ENCODE measurements around the gene DCTN5.

DCTN5 gene

DNA sequence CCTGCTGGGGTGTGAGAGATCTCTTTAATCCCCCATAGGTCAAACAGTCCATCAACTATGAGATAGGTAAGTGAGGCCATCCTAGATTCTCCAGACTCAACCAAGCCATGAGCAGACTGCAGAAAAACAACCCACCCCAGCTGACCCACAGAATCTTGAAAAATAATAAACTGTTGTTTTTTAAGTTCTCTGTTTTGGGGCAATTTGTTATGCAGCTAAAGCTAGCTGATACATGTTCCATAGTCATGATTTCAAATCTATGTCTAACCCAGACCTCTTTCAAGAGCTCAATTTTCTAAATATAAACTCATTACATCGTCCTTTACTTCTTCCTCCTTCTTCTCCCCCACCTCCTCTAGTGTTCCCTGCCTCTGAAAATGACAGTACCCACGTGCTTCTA, 61.7 kb downstream of the DCTN5 start:
- Histone ChIP-seq H3K27me3 (no peaks in the 10 kb centered on the region), H3K4me1 (no peaks in the 10 kb centered on the region), H3K4me3 (ENCODE audit: low read depth, low read length) (no peak overlapping the region), H3K9me3 (no peaks in the 10 kb centered on the region), H3K36me3 (no peaks in the 10 kb centered on the region)
- TF ChIP-seq, protein P1, sequence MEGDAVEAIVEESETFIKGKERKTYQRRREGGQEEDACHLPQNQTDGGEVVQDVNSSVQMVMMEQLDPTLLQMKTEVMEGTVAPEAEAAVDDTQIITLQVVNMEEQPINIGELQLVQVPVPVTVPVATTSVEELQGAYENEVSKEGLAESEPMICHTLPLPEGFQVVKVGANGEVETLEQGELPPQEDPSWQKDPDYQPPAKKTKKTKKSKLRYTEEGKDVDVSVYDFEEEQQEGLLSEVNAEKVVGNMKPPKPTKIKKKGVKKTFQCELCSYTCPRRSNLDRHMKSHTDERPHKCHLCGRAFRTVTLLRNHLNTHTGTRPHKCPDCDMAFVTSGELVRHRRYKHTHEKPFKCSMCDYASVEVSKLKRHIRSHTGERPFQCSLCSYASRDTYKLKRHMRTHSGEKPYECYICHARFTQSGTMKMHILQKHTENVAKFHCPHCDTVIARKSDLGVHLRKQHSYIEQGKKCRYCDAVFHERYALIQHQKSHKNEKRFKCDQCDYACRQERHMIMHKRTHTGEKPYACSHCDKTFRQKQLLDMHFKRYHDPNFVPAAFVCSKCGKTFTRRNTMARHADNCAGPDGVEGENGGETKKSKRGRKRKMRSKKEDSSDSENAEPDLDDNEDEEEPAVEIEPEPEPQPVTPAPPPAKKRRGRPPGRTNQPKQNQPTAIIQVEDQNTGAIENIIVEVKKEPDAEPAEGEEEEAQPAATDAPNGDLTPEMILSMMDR (IDR thresholded peaks at IDR 0.05; ENCODE audit: low read depth, low read length), result no peak
- no peak for DNase-seq

DNA sequence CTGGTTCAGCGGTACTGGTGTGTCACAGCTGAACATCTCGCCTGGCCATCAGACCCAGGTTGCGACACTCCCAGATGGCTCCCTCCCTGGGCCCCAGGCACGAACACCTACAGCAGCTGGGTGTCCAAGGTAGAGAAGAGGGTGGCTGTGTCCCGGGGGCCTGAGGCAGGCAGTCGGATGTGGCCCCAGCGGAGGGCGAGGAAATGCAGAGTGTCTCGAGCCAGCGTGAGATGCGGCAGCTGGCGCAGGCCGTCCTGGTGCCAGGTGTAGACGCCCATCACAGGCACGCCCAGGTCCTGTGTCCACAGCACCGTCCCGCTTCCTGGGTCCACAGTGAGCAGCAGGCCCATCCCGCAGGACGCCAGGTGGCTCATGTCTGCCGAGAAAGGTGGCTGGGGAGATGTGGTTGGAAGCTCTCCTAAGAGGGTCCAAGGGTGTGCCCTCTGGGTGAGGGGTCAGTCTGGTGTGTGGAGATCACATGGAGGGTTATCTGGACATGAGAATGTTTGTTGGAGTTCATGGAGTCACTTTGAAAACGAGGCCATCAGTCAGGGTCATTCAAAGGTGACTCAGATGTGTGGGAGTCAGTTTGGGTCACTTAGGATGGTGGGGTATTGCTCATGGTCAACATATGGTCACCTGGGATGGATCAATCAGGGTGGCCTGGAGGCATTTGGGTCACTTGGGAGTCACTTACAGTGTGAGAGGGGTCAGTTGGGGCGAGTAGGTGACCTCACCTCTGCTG, 63.7 kb downstream of the DCTN5 start:
- TF ChIP-seq, protein P1 (IDR thresholded peaks at IDR 0.05; ENCODE audit: low read depth, low read length), result no peak
- H3K27me3 ChIP-seq, result no peaks in the 10 kb centered on the region
- no peak for DNase-seq
- no peaks in the 10 kb centered on the region for H3K36me3 ChIP-seq
- no peaks in the 10 kb centered on the region for H3K9me3 ChIP-seq
- no peaks in the 10 kb centered on the region for H3K4me1 ChIP-seq
- H3K4me3 ChIP-seq (ENCODE audit: low read depth, low read length), result no peak overlapping the region

DNA sequence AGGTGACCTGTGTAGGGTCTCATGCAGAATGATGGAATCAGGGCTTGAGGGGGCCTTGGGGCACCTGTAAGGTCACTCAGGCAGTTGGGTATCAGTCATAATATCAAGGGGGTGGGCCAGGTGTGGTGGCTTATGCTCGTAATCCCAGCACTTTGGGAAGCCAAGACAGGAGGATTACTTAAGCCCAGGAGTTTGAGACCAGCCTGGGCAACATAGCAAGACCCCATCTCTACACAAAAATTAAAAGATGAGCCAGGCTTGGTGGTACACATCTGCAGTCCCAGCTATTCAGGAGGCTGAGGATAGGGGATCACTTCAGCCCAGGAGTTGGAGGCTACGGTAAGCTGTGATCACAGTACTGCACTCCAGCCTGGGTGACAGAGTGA, 64.2 kb downstream of the DCTN5 start:
- no peak overlapping the region for H3K4me3 ChIP-seq (ENCODE audit: low read depth, low read length)
- H3K9me3 ChIP-seq, result no peaks in the 10 kb centered on the region
- TF ChIP-seq, protein P1 (IDR thresholded peaks at IDR 0.05; ENCODE audit: low read depth, low read length), result no peak
- no peaks in the 10 kb centered on the region for H3K27me3 ChIP-seq
- no peaks in the 10 kb centered on the region for H3K36me3 ChIP-seq
- DNase-seq, result no peak
- H3K4me1 ChIP-seq, result no peaks in the 10 kb centered on the region

DNA sequence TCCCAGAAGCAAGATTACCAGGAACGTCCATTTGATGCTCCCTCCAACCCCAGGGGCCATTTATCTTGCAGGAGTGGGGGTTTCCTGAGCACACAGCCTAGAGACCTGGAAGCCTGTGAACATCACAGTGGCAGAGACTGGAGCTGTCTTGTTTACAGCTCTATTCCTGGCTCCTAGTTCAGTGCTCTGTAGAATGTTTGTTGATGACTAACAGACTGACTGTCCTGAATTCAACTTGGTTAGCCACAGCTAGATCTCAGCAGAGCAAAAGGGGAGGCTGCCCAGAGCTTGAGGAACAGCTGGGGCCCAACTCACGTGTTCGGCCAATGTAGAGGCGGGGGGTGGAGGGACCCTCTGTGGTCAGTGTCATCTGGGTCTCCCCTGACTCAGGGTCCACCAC, 65.2 kb downstream of the DCTN5 start:
- no peaks in the 10 kb centered on the region for H3K36me3 ChIP-seq
- no peak overlapping the region for H3K4me3 ChIP-seq (ENCODE audit: low read depth, low read length)
- no peak for DNase-seq
- TF ChIP-seq, protein P1 (IDR thresholded peaks at IDR 0.05; ENCODE audit: low read depth, low read length), result no peak
- H3K4me1 ChIP-seq, result no peaks in the 10 kb centered on the region
- no peaks in the 10 kb centered on the region for H3K27me3 ChIP-seq
- no peaks in the 10 kb centered on the region for H3K9me3 ChIP-seq

DNA sequence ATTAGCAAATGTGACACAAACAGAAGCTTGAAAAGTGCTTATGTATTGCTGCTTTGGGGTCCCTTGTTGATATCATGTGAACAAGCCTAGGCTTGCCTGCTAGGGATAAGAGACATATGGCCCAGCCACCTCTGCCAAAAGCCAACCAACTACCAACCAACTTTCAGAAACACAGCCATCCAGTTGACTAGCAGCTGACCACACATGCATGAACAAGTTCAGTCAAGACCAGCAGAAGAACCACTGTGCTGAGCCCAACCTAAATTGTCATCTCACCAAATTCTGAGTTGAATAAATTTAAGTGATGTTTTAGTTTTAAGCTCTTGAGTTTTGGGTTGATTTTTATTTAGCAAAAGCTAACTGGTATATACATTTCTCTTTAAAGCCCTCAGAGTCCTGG, 68.3 kb downstream of the DCTN5 start:
- no peak for DNase-seq
- TF ChIP-seq, protein P1 (IDR thresholded peaks at IDR 0.05; ENCODE audit: low read depth, low read length), result no peak
- no peaks in the 10 kb centered on the region for H3K36me3 ChIP-seq
- H3K4me3 ChIP-seq (ENCODE audit: low read depth, low read length), result no peak overlapping the region
- no peaks in the 10 kb centered on the region for H3K4me1 ChIP-seq
- no peaks in the 10 kb centered on the region for H3K9me3 ChIP-seq
- H3K27me3 ChIP-seq, result peaks cover 5% of the 10 kb centered on the region; the same call in 1 of the 2 replicates

DNA sequence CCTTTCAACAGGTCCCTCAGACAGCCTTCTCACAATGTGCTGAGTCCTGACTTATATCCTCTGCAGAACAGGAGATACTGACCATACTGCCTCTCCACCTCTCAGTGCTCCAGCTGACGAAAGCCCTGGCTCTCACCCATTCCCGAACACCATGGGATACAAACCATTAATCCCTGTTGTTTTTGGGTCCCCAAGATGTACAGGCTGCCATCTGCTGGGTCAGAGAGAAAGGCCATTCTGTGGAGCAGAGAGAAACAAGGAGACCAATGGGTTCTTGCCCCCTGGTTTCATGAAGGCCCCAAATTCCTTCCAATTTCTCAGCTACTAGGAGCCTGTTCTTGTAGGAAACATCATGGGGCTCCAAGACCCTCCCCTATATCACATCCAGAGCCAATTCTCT, 68.7 kb downstream of the DCTN5 start:
- no peak for DNase-seq
- no peak overlapping the region for H3K4me3 ChIP-seq (ENCODE audit: low read depth, low read length)
- H3K27me3 ChIP-seq, result peaks cover 5% of the 10 kb centered on the region; the same call in 1 of the 2 replicates
- no peaks in the 10 kb centered on the region for H3K36me3 ChIP-seq
- no peaks in the 10 kb centered on the region for H3K9me3 ChIP-seq
- H3K4me1 ChIP-seq, result no peaks in the 10 kb centered on the region
- TF ChIP-seq, protein P1 (IDR thresholded peaks at IDR 0.05; ENCODE audit: low read depth, low read length), result no peak
